Ovary (tissue), 9 donors: ENCODE measurements around the gene RNMT. TPM values are rescaled to one million over a fixed set of nuclear protein-coding genes. Genes with fewer than 3 reads are reported as not detected.

Experiments used
- DNase-seq, 5 donors: peaks; one replicate each; pipeline ENCODE4 v3.0.0-alpha.2; 2019 to 2020
- H3K27ac ChIP-seq, 2 donors: fragments of 200-600 bp; one replicate each; pipeline versions ENCODE4 v1.5.1 to v1.8.0; 2019 to 2022
- H3K27me3 ChIP-seq: fragments of 200-600 bp; one replicate; pipeline ENCODE4 v1.8.0; 2022
- H3K36me3 ChIP-seq: fragments of 200-600 bp; sonication (generic); one replicate; pipeline ENCODE4 v1.5.1; 2019
- H3K4me1 ChIP-seq: one replicate; pipeline ENCODE4 v1.8.1; 2013; ENCODE audit warnings: mild to moderate bottlenecking, moderate library complexity; ENCODE audit not compliant: insufficient read depth
- H3K4me3 ChIP-seq: fragments of 200-600 bp; sonication (generic); one replicate; pipeline ENCODE4 v1.5.1; 2017
- H3K9me3 ChIP-seq, 2 donors: fragments of 200-600 bp in 1 of 2; sonication (generic) in 1 of 2; one replicate each; pipeline versions ENCODE4 v1.5.1 to v1.8.1; 2013 to 2019; ENCODE audit warnings: mild to moderate bottlenecking in 1 of 2, moderate library complexity in 1 of 2
- CTCF ChIP-seq, 3 donors: fragments of 450-650 bp in 2 of 3; fragments of 200-600 bp in 1 of 3; IDR thresholded peaks; one replicate each; pipeline versions ENCODE4 v1.5.1 to v1.8.0; 2016 to 2022; ENCODE audit warnings: antibody characterized with exemption in 3 of 3, mild to moderate bottlenecking in 1 of 3
- EP300 ChIP-seq: sonication (generic); formaldehyde crosslinking; IDR thresholded peaks from one replicate; pipeline ENCODE4 v1.6.1; 2017; ENCODE audit warnings: antibody characterized with exemption
- POLR2A ChIP-seq: fragments of 450-650 bp; IDR thresholded peaks from one replicate; pipeline ENCODE4 v1.6.1; 2017; ENCODE audit warnings: antibody characterized with exemption, mild to moderate bottlenecking, moderate library complexity
- WGBS, 3 donors: extraction: QIAGEN DNeasy Blood & Tissue Kit in 1 of 3; methylation state at CpG; one replicate each; pipeline versions ENCODE4 v1.1.5 to v1.1.7; 2013 to 2017; 5-methylcytosine and 5-hydroxymethylcytosine counted together
- intact Hi-C, 4 donors: fragments of 100-400 bp; cut with DNase I; formaldehyde crosslinking; loops; one replicate each; pipeline versions ENCODE4 v1.11.0 to v1.15.1; 2022 to 2023
- polyA plus RNA-seq, 2 donors: library from polyadenylated mRNA; stranded (reverse); fragments of 200-250 nt in 1 of 2; fragments of 350-450 nt in 1 of 2; fragmentation: Illumina TruSeq in 1 of 2; extraction: RNeasy Lipid Tissue Mini Kit (QIAGEN cat#74804) in 1 of 2; gene quantifications; one replicate each; pipeline ENCODE4 v1.2.3, GENCODE V29; 2013 to 2014
- total RNA-seq, 7 donors: library from RNA; depleted of rRNA in 2 of 7; stranded (reverse); fragments of >200 nt in 2 of 7; fragmentation: NEBNext Ultra II Directional in 3 of 7; extraction: Animal tissue kit (Norgen Biotek cat#: 25700) in 3 of 7; gene quantifications; one replicate each; pipeline versions ENCODE4 v1.1.0 to v1.2.4, GENCODE V29; 2016 to 2023
- donor health status: DM: no; HTN: no; CAD: no; lungs with moderate emphysema.
- donor health status: DM: no; HTN: no; CAD: no.
- donor health status: Bipolar disorder and iron deficiency.
- donor health status: DM: yes; HTN: yes; CAD: no.
- donor health status: DM: no; HTN: no; CAD: no.
- donor health status: DM: yes; HTN: yes; CAD: no.

The RNMT gene
- total and polyA plus RNA-seq, 9 donors: 11.1 to 38.3 (median 28.8) TPM

GRCh38 chr18:13760047-13760446, 33.6 kb downstream of the RNMT start:
- Histone ChIP-seq H3K36me3 (no peaks in the 10 kb centered on the region), H3K27me3 (no peaks in the 10 kb centered on the region), H3K9me3 (no peaks in the 10 kb centered on the region), H3K4me1 (no peaks in the 10 kb centered on the region), H3K27ac (no peak overlapping the region), H3K4me3 (no peak overlapping the region)
- TF ChIP-seq POLR2A: no peak
- TF ChIP-seq CTCF (IDR thresholded peaks at IDR 0.05): no peak
- no peak for DNase-seq
- intact Hi-C loops: no loop called here

DNA sequence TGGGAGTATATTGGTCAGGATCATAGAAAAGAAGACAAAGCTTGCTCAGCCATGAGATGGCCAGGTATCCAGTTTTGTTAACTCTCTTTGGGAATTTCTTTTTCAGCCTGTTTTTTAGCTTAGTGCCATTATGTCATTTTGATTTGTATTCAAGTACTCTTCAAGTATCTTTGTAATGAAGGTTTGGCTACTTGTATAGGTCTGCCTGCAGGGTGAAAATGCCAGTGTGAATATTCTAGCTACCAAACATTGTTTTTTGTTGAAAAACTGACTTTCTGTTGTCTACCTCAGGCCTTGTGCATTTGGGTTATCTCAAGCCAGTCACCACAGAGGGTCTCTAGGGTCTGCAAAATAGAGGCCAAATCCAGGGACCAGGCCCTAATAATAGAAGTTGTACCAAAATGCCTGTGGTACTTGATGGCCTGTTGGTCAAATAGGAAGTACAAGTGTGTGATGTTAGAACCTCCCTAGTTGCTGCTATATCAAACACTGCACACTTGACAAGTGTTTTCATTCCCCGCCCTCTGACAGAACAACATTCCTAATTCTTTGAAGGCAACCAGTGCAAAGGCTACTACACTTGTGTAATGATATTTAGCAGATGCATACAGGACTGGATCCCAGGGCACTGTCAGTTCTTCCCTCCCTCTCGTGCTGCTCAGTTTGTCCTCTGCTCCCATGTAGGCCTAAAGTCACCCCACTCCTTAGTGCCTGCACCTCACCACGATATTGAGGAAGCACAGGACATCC, 36.4 kb downstream of the RNMT start:
- no peak for DNase-seq
- H3K27me3 ChIP-seq: no peaks in the 10 kb centered on the region
- H3K4me1 ChIP-seq: no peaks in the 10 kb centered on the region
- no peaks in the 10 kb centered on the region for H3K9me3 ChIP-seq
- intact Hi-C loops: no loop called here
- no peak overlapping the region for H3K4me3 ChIP-seq
- no peaks in the 10 kb centered on the region for H3K36me3 ChIP-seq
- TF ChIP-seq POLR2A (no peak), EP300 (no peak)
- H3K27ac ChIP-seq: no peak overlapping the region
- 92 to 95% (median 94%) methylated on average over 3 of the region's 3 CpGs for WGBS, 3 donors

DNA sequence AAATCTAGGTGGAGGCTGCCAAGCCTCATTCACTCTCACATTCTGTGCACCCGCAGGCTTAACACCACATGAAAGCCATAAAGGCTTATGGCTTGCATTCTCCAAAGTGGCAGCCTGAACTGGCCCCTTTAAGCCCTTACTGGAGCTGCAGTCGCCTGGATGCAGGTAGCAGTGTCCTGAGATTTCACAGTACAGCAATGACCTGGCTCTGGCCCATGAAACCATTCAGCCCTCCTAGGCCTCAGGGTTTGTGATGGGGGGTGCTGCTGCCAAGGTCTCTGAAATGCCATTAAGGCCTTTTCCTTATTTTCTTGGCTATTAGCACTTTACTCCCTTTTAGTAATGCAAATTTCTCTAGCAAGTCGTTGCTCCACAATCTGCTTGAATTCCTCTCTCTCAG, 48.6 kb downstream of the RNMT start:
- WGBS, 3 donors: 41 to 54% (median 45%) methylated on average over 3 of the region's 3 CpGs
- Histone ChIP-seq H3K4me3 (no peak overlapping the region), H3K27me3 (no peaks in the 10 kb centered on the region), H3K36me3 (no peaks in the 10 kb centered on the region), H3K4me1 (no peaks in the 10 kb centered on the region), H3K27ac (no peak overlapping the region), H3K9me3 (no peaks in the 10 kb centered on the region)
- TF ChIP-seq EP300: no peak
- no peak for TF ChIP-seq CTCF (IDR thresholded peaks at IDR 0.05)
- no peak for TF ChIP-seq POLR2A
- no peak for DNase-seq
- intact Hi-C loops: no loop called here

DNA sequence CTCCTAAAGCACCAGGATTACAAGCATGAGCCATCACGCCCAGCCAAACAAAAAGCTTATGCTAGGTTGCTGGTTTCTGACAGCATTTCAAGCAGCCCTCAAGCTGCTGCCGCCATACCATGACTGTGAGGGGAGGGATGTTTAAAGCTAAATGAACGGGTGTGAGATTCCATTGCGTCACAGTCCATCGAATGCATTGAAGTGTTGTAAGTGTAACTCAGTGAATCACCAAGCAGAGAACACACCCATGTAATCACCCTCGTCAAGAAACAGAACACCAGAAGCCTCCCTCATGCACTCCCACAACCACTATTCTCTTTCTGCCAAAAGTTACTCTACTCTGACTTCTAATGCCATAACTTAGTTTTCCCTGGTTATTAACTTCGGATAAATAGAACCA, 64.7 kb downstream of the RNMT start:
- H3K9me3 ChIP-seq: no peaks in the 10 kb centered on the region
- H3K36me3 ChIP-seq: no peaks in the 10 kb centered on the region
- TF ChIP-seq POLR2A (no peak), EP300 (no peak), CTCF (IDR thresholded peaks at IDR 0.05) (no peak)
- DNase-seq: no peak
- intact Hi-C loops: no loop called here
- 44 to 62% (median 58%) methylated on average over 7 of the region's 7 CpGs for WGBS, 3 donors
- no peak overlapping the region for H3K4me3 ChIP-seq
- no peaks in the 10 kb centered on the region for H3K27me3 ChIP-seq
- H3K4me1 ChIP-seq: no peaks in the 10 kb centered on the region
- no peak overlapping the region for H3K27ac ChIP-seq

DNA sequence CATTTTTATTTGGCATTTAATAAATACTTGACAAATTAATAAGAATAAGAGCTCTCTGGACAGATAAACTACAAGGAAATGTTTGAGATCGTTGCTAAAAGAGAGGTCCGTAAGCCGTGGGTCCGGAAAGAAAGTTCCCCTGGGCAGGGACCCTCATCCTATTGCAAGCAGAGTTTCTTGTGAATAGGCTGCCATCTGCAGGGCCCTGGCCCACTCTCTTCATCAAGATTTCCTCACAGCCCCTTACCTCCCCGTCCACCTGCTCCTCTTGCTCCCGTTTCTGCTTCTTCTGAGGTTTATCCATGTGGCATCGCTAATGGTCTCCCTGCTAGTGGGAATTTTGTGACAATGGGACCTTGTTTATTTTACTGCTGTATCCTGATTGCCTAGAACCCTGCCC, 67.3 kb downstream of the RNMT start:
- TF ChIP-seq POLR2A (no peak), CTCF (IDR thresholded peaks at IDR 0.05) (no peak), EP300 (no peak)

More for the DNA sequence above, 67.3 kb downstream of the RNMT start:
- Histone ChIP-seq H3K4me3 (no peak overlapping the region), H3K27me3 (no peaks in the 10 kb centered on the region), H3K27ac (no peak overlapping the region), H3K4me1 (no peaks in the 10 kb centered on the region), H3K36me3 (no peaks in the 10 kb centered on the region), H3K9me3 (no peaks in the 10 kb centered on the region)
- intact Hi-C loops: no loop called here
- DNase-seq: no peak
- 20 to 29% (median 22%) methylated on average over 7 of the region's 7 CpGs for WGBS, 3 donors
